SIG-M5 treated with dmso at 0.1 percent for 504 hours (cell line): Measurements from ENCODE around the gene MAP4.
"Not testable (repeated sequence)": the region's sequence is repeated elsewhere in the genome, so short reads cannot be mapped to it uniquely, and the experiment has no call there.

ENCODE experiments used
- DNase-seq: peaks from one replicate; lab custom pipeline; 2025; ENCODE audit not compliant: unreplicated experiment; lab: John Stamatoyannopoulos, UW

Gene MAP4

DNA sequence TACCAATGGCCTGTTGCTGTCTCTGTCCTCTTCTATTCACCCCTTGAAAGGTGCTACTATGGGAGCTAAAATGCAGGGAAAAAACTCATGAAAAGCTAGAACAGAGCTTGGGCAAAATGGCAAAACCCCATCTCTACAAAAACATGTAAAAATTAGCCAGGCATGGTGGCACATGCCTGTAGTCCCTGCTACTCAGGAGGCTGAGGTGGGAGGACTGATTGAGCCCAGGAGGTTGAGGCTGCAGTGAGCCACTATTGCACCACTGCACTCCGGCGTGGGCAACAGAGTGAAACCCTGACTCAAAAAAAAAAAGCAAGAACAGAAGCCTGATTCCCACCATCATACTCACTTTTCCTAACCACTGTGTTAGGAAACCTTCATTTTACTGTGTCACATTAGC, 1.9 kb downstream of the MAP4 start:
- no peak for DNase-seq

DNA sequence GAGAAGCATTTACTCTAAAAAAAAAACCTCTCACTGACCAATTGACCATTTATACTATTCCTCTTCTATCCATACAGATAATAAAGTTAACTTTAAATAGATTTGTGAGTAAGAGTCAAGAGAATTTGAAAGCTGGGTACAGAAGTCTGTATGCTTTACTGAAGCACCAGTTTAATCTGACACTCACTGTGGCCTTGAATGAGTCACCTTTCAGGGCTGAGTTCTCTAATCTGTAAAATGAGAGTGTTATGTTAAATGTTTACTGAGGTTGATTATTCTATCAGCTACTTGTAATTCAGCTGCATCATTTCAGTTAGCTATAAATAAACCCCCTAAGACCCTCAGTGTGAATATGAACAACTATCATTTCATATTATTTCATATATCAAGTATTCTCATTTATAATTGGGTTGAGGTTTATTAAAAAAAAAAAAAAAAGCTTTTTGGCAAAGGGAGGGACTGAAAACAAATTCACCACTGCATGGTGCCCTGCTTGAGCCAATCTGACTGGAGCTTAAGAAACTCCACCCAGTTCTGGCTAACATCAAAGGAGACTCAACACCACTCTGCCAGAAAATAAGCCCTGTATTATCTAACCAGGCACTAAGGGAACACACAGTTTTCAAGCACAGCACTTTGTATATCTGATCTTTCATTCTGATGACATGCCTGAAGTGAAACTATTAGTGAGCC, 2.8 kb downstream of the MAP4 start:
- DNase-seq, result no peak

- DNase-seq, result no peak
These were observed 3.6 kb downstream of the MAP4 start for GRCh38 chr3:48012659-48013058.

DNA sequence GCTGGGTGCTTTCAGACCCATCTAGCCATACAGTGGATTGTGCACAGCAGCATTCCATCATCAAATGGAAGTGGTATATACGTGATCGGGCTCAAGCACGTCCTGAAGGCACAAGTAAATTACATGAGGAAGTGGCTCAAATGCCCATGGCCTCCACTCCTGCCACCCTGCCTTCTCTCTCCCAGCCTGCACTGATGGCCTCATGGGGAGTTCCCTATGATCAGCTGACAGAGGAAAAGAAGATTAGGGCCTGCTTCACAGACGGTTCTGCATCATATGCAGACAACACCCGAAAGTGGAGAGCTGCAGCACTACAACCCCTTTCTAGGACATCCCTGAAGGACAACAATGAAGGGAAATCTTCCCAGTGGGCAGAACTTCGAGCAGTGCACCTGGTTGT, 8.2 kb downstream of the MAP4 start:
- not testable (repeated sequence) for DNase-seq

DNA sequence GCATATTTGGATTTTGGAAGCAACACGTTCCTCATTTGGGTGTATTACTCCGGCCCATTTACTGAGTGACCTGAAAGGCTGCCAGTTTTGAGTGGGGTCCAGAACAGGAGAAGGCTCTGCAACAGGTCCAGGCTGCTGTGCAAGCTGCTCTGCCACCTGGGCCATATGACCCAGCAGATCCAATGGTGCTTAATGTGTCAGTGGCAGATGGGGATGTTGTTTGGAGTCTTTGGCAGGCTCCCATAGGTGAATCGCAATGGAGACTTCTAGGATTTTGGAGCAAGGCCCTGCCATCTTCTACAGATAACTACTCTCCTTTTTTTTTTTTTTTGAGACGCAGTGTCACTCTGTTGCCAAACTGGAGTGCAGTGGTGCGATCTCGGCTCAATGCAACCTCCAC, 8.9 kb downstream of the MAP4 start:
- not testable (repeated sequence) for DNase-seq

DNA sequence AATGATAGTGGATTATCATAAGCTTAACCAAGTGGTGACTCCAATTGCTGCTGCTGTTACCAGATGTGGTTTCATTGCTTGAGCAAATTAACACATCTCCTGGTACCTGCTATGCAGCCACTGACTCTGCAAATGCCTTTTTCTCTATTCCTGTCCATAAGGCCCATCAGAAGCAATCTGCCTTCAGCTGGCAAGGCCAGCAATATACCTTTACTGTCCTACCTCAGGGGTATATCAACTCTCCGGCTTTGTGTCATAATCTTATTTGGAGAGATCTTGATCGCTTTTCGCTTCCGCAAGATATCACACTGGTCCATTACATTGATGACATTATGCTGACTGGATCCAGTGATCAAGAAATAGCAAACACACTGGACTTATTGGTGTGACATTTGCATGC, 9.4 kb downstream of the MAP4 start:
- not testable (repeated sequence) for DNase-seq

- no peak for DNase-seq
These were observed 11.5 kb downstream of the MAP4 start for GRCh38 chr3:48004694-48005093.

GRCh38 chr3:48002787-48003186, 13.4 kb downstream of the MAP4 start:
- no peak for DNase-seq

GRCh38 chr3:48001991-48002390, 14.2 kb downstream of the MAP4 start:
- DNase-seq, result no peak

DNA sequence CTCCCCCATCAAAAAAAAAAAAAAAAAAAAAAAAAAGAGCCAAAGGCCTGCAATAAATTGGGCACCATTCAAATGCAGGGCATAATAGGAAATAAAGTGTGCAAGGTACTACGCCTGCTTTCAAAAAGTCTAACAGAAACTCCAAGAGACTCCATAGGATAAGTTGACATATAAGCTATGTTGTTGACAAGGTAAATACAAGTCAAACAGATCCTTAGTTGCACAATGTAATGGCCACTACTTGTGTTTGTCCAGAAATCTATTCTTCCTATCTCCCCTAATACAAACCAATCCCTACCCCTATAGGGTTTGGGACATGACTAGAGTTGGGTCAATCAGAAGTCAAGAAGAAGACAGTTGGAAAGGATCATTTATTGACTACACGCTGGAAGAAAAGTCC, 16.0 kb downstream of the MAP4 start:
- DNase-seq, result no peak

- no peak for DNase-seq
These were observed 19.8 kb downstream of the MAP4 start for GRCh38 chr3:47996440-47996839.

GRCh38 chr3:47994180-47994579, 22.0 kb downstream of the MAP4 start:
- no peak for DNase-seq

DNA sequence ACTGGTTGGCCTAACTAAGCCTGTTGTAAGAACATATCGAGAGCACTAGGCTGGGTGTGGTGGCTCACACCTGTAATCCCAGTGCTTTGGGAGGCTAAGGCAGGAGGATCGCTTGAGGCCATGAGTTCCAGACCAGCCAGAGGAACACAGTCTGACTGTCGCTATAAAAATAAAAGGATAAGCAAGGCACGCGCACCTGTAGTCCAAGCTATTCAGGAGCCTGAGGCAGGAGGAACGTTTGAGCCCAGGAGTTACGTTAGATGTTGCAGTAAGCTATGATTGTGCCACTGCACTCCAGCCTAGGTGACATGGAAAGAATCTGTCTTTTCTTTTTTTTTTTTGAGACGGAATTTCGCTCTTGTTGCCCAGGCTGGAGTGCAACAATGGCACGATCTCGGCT, 24.9 kb downstream of the MAP4 start:
- no peak for DNase-seq

DNA sequence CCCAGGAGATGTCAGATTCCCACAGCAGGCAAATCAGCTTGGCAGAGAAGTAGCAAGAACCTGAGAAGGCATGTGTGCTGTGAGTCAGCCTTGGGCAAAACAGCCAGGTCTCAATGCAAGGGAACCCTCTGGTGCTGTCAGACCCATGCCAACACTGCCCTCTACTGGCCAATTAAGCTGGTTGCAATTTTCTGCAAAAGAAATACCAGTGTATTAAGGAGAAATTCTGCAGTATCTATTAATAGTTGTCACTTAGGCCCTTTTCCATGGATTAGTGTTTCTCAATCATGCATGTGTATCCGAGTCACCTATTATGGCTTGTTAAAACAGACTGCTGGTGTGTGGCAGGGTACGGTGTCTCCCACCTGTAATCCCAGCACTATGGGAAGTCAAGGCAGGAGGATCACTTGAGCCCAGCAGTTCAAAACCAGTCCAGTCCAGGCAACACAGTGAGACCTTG, 26.2 kb downstream of the MAP4 start:
- peak; percentile 86 for DNase-seq

DNA sequence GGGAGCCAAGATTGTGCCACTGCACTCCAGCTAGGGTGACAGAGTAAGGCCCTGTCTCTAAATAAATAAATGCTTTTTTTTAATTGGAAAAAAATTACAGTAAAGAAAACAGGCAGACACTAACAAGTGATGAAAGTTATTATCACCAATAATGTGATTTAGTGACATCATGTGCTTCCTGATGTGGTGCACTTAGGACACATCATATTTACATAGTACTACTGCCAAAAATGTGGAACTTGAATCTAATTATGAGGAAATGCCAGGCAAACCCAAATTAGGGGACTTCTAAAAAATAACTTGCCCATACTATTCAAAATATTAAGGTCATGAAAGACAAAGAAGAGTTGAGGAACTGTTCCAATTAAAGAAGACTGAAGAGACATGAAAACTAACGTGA, 30.8 kb downstream of the MAP4 start:
- DNase-seq, result no peak

DNA sequence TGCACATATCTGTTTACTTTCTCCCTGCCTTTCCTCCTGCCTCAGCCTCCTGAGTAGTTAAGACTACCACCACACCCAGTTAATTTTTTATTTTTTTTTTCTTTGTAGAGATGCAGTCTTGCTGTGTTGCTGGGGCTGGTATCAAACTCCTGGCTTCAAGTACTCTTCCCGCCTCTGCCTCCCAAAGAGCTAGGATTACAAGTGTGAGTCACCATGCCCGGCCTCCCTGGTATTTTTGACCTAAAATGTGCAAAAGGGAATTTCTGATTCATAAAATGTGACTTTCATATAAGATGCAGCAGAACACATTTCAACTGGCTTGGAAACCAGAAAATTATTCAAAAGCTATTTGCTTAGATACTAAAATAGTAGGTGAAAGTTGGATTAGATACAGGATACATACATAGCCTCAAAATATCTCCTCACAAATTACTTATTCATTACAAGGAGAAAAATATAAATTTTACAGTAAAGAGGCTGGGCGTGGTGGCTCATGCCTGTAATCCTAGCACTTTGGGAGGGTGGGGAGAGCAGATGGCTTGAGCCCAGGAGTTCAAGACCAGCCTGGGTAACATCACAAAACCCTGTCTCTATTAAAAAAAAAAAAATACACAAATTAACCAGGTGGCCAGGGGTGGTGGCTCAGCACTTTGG, 32.0 kb downstream of the MAP4 start:
- DNase-seq, result no peak

DNA sequence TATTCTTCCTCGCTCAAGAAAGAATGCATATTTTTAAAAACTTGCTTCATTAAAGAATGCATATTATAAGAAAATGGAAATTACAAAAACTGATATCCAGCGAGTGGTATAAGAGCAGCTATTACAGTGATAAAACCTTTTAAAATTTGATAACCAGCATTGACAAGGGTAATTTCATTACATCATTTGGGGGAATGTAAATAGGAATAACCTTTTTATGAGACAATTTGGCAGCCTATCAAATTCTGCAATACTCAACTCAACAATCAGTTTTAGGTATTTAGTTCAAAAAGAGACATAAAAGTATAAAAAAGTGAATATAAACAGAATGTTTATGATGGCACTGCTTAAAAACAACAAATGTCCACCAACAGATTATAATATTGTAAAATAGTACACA, 35.4 kb downstream of the MAP4 start:
- no peak for DNase-seq

DNA sequence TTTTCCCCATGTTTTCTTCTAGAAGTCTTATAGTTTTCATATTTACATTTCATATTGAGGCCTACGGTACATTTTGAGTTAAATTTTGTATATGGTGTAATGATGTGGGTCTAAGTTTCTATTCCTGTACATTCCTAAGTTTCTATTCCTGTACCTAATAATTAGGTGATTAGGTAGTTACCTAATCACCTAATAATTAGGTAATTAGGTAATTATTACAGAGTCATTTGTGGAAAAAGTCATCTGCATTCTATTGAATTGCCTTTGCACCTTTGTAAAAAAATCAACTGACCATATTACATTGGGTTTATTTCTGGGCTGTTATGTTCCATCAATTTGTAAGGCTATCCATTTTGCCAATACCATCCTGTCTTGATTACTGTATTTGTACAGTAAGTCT, 37.1 kb downstream of the MAP4 start:
- DNase-seq, result no peak

GRCh38 chr3:47978386-47978785, 37.8 kb downstream of the MAP4 start:
- no peak for DNase-seq

DNA sequence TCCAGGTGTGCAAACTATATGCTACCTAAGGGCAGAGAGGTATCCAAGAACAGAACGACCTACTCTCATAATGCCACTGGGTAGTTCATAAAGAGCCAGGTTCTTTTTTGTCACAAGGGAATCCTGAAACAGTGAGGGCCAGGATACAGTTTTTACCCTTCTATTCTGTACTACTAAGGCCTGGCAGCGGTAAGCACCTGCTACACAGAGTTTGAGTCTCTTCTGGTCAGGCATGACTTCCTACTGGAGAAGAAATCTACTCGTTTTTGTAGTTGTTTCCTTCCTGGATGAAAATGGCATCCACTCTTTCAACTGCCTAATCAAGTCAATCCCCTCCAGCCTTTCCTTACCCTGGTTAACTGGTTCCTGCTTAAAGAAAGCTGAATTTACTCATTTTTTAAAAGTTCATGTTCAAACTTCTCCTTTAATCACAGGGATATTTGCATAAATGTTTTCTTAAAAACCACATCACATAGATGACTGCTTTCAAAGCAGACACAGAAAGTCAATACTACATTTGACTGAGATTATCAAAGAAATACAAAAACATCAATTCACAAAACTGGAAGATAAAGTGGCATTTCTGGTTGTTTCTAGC, 40.0 kb downstream of the MAP4 start:
- DNase-seq, result no peak

DNA sequence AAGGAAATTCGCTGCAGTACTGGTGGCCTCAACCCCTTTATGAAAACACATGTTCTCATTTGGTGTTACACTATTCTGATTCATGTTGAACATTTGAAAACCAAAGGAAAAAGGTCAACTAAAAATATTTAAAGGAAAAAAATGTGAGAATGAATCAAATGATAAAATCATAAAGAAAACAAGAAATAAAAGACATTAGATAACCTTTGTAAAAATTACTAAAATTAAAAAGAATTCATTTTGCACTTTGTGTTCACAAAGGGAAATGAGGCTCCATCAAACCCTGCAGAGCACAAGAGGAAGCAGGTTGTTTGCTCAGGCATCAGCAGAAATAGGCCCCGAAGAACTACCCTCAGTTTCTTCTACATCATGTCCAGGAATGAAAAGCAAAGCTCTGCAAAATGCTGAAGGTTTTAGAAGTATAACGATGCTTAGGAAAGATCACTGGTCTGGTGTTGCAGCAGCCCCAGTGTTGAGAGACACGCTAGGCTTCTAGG, 41.2 kb downstream of the MAP4 start:
- no peak for DNase-seq

DNA sequence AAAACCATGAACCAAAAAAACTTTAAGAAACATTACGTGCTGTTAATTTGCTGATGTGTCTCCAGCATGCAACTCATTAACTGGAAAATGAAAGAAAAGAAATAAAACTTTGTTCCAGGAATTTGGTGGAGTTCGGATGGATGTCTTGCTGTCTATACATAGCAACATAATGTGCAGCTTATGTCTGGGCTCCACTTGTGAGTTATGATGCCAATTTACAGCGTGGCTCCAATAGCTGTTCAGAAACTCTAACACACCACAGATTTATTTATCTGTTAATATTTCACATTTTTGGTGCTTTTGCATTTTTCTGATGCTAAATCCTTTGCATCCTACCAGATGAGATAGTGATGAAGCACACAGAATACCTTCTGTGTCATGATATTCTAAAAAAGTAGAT, 45.1 kb downstream of the MAP4 start:
- no peak for DNase-seq
